ENCODE measurements around the gene AP4M1.

Gene AP4M1

DNA sequence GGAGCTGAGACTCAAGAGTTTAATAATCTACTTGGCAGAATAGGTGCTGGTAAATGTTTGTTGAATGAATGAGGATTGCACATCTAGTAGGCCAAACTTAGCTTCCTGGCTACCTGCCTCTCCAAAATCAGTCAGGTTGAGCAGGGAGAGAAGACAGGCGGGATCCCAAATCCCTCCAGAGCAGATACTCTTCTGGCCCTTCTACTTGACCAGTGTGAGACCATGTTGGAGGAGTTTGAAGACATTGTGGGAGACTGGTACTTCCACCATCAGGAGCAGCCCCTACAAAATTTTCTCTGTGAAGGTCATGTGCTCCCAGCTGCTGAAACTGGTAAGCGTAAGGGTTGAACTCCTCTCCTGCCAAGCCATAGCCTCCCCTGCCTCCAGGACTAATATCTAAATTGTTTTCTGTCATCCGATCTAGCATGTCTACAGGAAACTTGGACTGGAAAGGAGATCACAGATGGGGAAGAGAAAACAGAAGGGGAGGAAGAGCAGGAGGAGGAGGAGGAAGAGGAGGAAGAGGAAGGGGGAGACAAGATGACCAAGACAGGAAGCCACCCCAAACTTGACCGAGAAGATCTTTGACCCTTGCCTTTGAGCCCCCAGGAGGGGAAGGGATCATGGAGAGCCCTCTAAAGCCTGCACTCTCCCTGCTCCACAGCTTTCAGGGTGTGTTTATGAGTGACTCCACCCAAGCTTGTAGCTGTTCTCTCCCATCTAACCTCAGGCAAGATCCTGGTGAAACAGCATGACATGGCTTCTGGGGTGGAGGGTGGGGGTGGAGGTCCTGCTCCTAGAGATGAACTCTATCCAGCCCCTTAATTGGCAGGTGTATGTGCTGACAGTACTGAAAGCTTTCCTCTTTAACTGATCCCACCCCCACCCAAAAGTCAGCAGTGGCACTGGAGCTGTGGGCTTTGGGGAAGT, 23.1 kb downstream of the AP4M1 start:
- CTCF ChIA-PET: interaction anchor here (0.7 to 2.1 kb wide), 8 partner anchors 8 to 93 kb away, joined by 3 to 7 read pairs (median 3); partner anchors contain the start of gene AP4M1
- no peak overlapping the region for H3K4me3 ChIP-seq (ENCODE audit: control insufficient read depth in 1 of 7, extremely low read depth in 1 of 7, insufficient read depth in 4 of 7, low read depth in 2 of 7, low read length in 6 of 7)
- no peak for DNase-seq
- peaks cover 0 to 6% (median under 1%) of the 10 kb centered on the region in 4 experiments for H3K36me3 ChIP-seq (ENCODE audit: control insufficient read depth in 4 of 4, insufficient read depth in 4 of 4, low read length in 3 of 4)
- WGBS (ENCODE audit: insufficient coverage): 74% methylated on average over 4 of the region's 4 CpGs
- no peaks in the 10 kb centered on the region for H3K27me3 ChIP-seq (replicated peaks in 2 of 5; ENCODE audit: control insufficient read depth in 4 of 5, insufficient read depth in 5 of 5, low read length in 4 of 5)
- H3K4me1 ChIP-seq (ENCODE audit: control extremely low read depth in 1 of 4, control insufficient read depth in 4 of 4, insufficient read depth in 4 of 4, low read length in 3 of 4): peaks cover 0 to 46% (median 33%) of the 10 kb centered on the region in 4 experiments
- peak overlapping the region in 1 of 2 experiments; percentile 60 for H3K27ac ChIP-seq (ENCODE audit: insufficient read depth in 1 of 2, low read depth in 1 of 2, low read length in 2 of 2, poor library complexity in 1 of 2, severe bottlenecking in 2 of 2)
- no peaks in the 10 kb centered on the region for H3K9me3 ChIP-seq (ENCODE audit: control extremely low read depth in 1 of 5, control insufficient read depth in 4 of 5, insufficient read depth in 2 of 5, low read depth in 1 of 5, low read length in 4 of 5)
- POLR2A ChIA-PET: no interaction called here

- peaks cover 0 to 6% (median under 1%) of the 10 kb centered on the region in 4 experiments for H3K36me3 ChIP-seq (ENCODE audit: control insufficient read depth in 4 of 4, insufficient read depth in 4 of 4, low read length in 3 of 4)
- ChIA-PET POLR2A (interaction anchor here (0.6 to 1.8 kb wide), 4 partner anchors 25 to 303 kb away, joined by 3 to 10 read pairs (median 6); partner anchors contain the start of genes AP4M1, MCM7 and MEPCE), CTCF (interaction anchor here (1.4 to 2.1 kb wide), 2 partner anchors 9 to 12 kb away, joined by 4 to 7 read pairs; no protein-coding TSS in a partner anchor)
- H3K4me1 ChIP-seq (ENCODE audit: control extremely low read depth in 1 of 4, control insufficient read depth in 4 of 4, insufficient read depth in 4 of 4, low read length in 3 of 4): peaks cover 0 to 35% (median 26%) of the 10 kb centered on the region in 4 experiments
- WGBS (ENCODE audit: insufficient coverage): 26% methylated on average over 28 of the region's 29 CpGs
- H3K27ac ChIP-seq (ENCODE audit: insufficient read depth in 1 of 2, low read depth in 1 of 2, low read length in 2 of 2, poor library complexity in 1 of 2, severe bottlenecking in 2 of 2): peak overlapping the region; percentile 93 to 98
- no peaks in the 10 kb centered on the region for H3K9me3 ChIP-seq (ENCODE audit: control extremely low read depth in 1 of 5, control insufficient read depth in 4 of 5, insufficient read depth in 2 of 5, low read depth in 1 of 5, low read length in 4 of 5)
- H3K4me3 ChIP-seq (ENCODE audit: control insufficient read depth in 1 of 7, extremely low read depth in 1 of 7, insufficient read depth in 4 of 7, low read depth in 2 of 7, low read length in 6 of 7): peak overlapping the region; percentile 62 to 97 (median 84)
- DNase-seq: no peak
- H3K27me3 ChIP-seq (replicated peaks in 2 of 5; ENCODE audit: control insufficient read depth in 4 of 5, insufficient read depth in 5 of 5, low read length in 4 of 5): no peaks in the 10 kb centered on the region
These were observed 24.9 kb downstream of the AP4M1 start for GRCh38 chr7:100126239-100126930.

- WGBS (ENCODE audit: insufficient coverage): under 1% methylated on average over 69 of the region's 85 CpGs
- CTCF ChIA-PET: interaction anchor here (1.3 to 11.4 kb wide), 4 partner anchors 10 to 92 kb away, joined by 3 to 127 read pairs (median 4); partner anchors contain the start of gene PVRIG
- H3K4me3 ChIP-seq (ENCODE audit: control insufficient read depth in 1 of 7, extremely low read depth in 1 of 7, insufficient read depth in 4 of 7, low read depth in 2 of 7, low read length in 6 of 7): peak within 1 kb of the TSS; percentile 62 to 97 (median 84)
These were observed 25.8 kb downstream of the AP4M1 start, which contains the start of gene MBLAC1 for GRCh38 chr7:100126931-100127865. MBLAC1 (plus strand) TSS chr7:100126967; CDS start chr7:100127396, 429 bp downstream.

DNA sequence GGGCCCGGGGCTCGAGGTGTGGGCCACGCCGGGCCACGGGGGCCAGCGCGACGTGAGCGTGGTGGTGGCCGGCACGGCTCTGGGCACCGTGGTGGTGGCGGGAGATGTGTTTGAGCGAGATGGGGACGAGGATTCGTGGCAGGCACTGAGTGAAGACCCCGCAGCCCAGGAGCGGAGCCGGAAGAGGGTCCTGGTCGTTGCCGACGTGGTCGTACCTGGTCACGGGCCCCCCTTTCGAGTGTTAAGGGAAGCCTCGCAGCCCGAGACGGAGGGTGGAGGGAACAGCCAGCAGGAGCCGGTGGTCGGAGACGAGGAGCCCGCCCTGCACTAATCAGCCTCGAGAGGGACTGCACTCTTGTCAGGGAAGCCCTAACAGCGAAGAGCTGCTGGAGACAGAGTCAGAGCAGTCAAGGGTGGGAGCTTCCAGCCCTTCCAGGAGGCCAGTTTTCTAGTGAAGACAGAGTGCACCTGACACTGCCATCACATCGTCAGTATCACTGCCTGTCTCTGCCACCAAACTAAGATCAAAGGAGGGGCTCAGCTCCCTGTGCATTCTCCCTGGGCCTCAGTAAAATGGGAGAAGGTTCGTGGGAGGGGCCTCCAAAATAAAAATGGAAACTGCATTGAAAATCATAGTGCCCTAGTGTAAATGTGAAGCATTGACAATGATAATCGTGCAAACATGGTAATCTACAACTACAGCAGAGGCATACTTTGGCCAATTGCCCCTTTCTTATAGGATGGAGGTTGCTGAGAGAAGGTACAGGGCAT, 26.6 kb downstream of the AP4M1 start:
- ChIA-PET CTCF (interaction anchor here (0.6 to 11.4 kb wide), 10 partner anchors 11 to 215 kb away, joined by 3 to 127 read pairs (median 3); partner anchors contain the start of genes MCM7 and PVRIG), POLR2A (interaction anchor here (0.5 to 1.8 kb wide), 6 partner anchors 26 to 707 kb away, joined by 3 to 7 read pairs (median 4); partner anchors contain the start of genes AP4M1 and MCM7)
- WGBS (ENCODE audit: insufficient coverage): 1% methylated on average over 20 of the region's 37 CpGs
- peaks cover 0 to 6% (median 0%) of the 10 kb centered on the region in 4 experiments for H3K36me3 ChIP-seq (ENCODE audit: control insufficient read depth in 4 of 4, insufficient read depth in 4 of 4, low read length in 3 of 4)
- H3K27ac ChIP-seq (ENCODE audit: insufficient read depth in 1 of 2, low read depth in 1 of 2, low read length in 2 of 2, poor library complexity in 1 of 2, severe bottlenecking in 2 of 2): peak overlapping the region in 1 of 2 experiments; percentile 98
- peak overlapping the region; percentile 62 to 97 (median 84) for H3K4me3 ChIP-seq (ENCODE audit: control insufficient read depth in 1 of 7, extremely low read depth in 1 of 7, insufficient read depth in 4 of 7, low read depth in 2 of 7, low read length in 6 of 7)
- H3K4me1 ChIP-seq (ENCODE audit: control extremely low read depth in 1 of 4, control insufficient read depth in 4 of 4, insufficient read depth in 4 of 4, low read length in 3 of 4): peaks cover 0 to 35% (median 26%) of the 10 kb centered on the region in 4 experiments
- H3K27me3 ChIP-seq (replicated peaks in 2 of 5; ENCODE audit: control insufficient read depth in 4 of 5, insufficient read depth in 5 of 5, low read length in 4 of 5): no peaks in the 10 kb centered on the region
- DNase-seq: peak; percentile 34 to 58 (median 48)
- no peaks in the 10 kb centered on the region for H3K9me3 ChIP-seq (ENCODE audit: control extremely low read depth in 1 of 5, control insufficient read depth in 4 of 5, insufficient read depth in 2 of 5, low read depth in 1 of 5, low read length in 4 of 5)

More at GRCh38 chr7:100126931-100127865, 25.8 kb downstream of the AP4M1 start, which contains the start of gene MBLAC1:
- peak; percentile 94 to 97 (median 97) for DNase-seq
- H3K36me3 ChIP-seq (ENCODE audit: control insufficient read depth in 4 of 4, insufficient read depth in 4 of 4, low read length in 3 of 4): peaks cover 0 to 6% (median under 1%) of the 10 kb centered on the region in 4 experiments
- H3K4me1 ChIP-seq (ENCODE audit: control extremely low read depth in 1 of 4, control insufficient read depth in 4 of 4, insufficient read depth in 4 of 4, low read length in 3 of 4): peaks cover 0 to 35% (median 26%) of the 10 kb centered on the region in 4 experiments
- H3K27me3 ChIP-seq (replicated peaks in 2 of 5; ENCODE audit: control insufficient read depth in 4 of 5, insufficient read depth in 5 of 5, low read length in 4 of 5): no peaks in the 10 kb centered on the region
- POLR2A ChIA-PET: interaction anchor here (0.6 to 1.8 kb wide), 4 partner anchors 25 to 302 kb away, joined by 3 to 10 read pairs (median 6); partner anchors contain the start of genes AP4M1, MCM7 and MEPCE
- peak within 1 kb of the TSS; percentile 93 to 98 for H3K27ac ChIP-seq (ENCODE audit: insufficient read depth in 1 of 2, low read depth in 1 of 2, low read length in 2 of 2, poor library complexity in 1 of 2, severe bottlenecking in 2 of 2)
- H3K9me3 ChIP-seq (ENCODE audit: control extremely low read depth in 1 of 5, control insufficient read depth in 4 of 5, insufficient read depth in 2 of 5, low read depth in 1 of 5, low read length in 4 of 5): no peaks in the 10 kb centered on the region

DNA sequence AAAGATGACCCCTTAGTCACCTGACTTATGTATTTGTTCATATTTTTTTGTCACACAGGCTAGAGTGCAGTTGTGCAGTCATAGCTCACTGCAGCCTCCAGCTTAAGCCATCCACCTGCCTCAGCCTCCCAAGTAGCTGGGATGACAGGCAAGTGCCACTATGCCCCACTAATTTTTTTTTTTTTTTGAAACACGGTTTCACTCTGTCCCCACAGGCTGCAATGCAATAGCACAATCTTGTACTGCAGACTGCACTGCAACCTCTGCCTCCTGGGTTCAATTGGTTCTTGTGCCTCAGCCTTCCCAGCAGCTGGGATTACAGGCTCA, 27.2 kb downstream of the AP4M1 start:
- H3K9me3 ChIP-seq (ENCODE audit: control extremely low read depth in 1 of 5, control insufficient read depth in 4 of 5, insufficient read depth in 2 of 5, low read depth in 1 of 5, low read length in 4 of 5): no peaks in the 10 kb centered on the region
- no peaks in the 10 kb centered on the region for H3K27me3 ChIP-seq (replicated peaks in 2 of 5; ENCODE audit: control insufficient read depth in 4 of 5, insufficient read depth in 5 of 5, low read length in 4 of 5)
- H3K27ac ChIP-seq (ENCODE audit: insufficient read depth in 1 of 2, low read depth in 1 of 2, low read length in 2 of 2, poor library complexity in 1 of 2, severe bottlenecking in 2 of 2): no peak overlapping the region
- peak overlapping the region in 1 of 7 experiments; percentile 84 for H3K4me3 ChIP-seq (ENCODE audit: control insufficient read depth in 1 of 7, extremely low read depth in 1 of 7, insufficient read depth in 4 of 7, low read depth in 2 of 7, low read length in 6 of 7)
- peaks cover 0 to 35% (median 26%) of the 10 kb centered on the region in 4 experiments for H3K4me1 ChIP-seq (ENCODE audit: control extremely low read depth in 1 of 4, control insufficient read depth in 4 of 4, insufficient read depth in 4 of 4, low read length in 3 of 4)
- CTCF ChIA-PET: interaction anchor here (0.6 to 11.4 kb wide), 10 partner anchors 10 to 215 kb away, joined by 3 to 127 read pairs (median 3); partner anchors contain the start of genes MCM7 and PVRIG
- H3K36me3 ChIP-seq (ENCODE audit: control insufficient read depth in 4 of 4, insufficient read depth in 4 of 4, low read length in 3 of 4): peaks cover 0 to 6% (median 0%) of the 10 kb centered on the region in 4 experiments
- POLR2A ChIA-PET: interaction anchor here (0.5 to 1.6 kb wide), 5 partner anchors 27 to 707 kb away, joined by 3 to 6 read pairs (median 3); partner anchors contain the start of genes AP4M1 and MCM7
- no CpG with 5 or more reads among the region's 1 CpG for WGBS (ENCODE audit: insufficient coverage)
- no peak for DNase-seq
